ENCODE results near the gene KDM1B.
A peak's percentile ranks its signal among the peaks of the same experiment; 100 is the strongest.

KDM1B gene

GRCh38 chr6:18119236-18119635, 36.0 kb upstream of the KDM1B start:
- H3K27ac ChIP-seq: no peak overlapping the region
- TF ChIP-seq ZFX (IDR thresholded peaks at IDR 0.05; ENCODE audit: borderline replicate concordance) (no peak), CTCF (IDR thresholded peaks at IDR 0.05) (no peak)

GRCh38 chr6:18121580-18122127, 33.6 kb upstream of the KDM1B start:
- no peak for TF ChIP-seq ZFX (IDR thresholded peaks at IDR 0.05; ENCODE audit: borderline replicate concordance)
- TF ChIP-seq CTCF (IDR thresholded peaks at IDR 0.05): no peak
- peak overlapping the region; percentile 70; the same call in 1 of the 2 replicates for H3K27ac ChIP-seq

- peak within 1 kb of the TSS; percentile 70 for H3K27ac ChIP-seq
- TF ChIP-seq CTCF (IDR thresholded peaks at IDR 0.05): peak; percentile 94
- no peak for TF ChIP-seq ZFX (IDR thresholded peaks at IDR 0.05; ENCODE audit: borderline replicate concordance)
Observed at GRCh38 chr6:18122128-18123093, 32.8 kb upstream of the KDM1B start, which contains the start of gene NHLRC1. Gene NHLRC1, minus strand, starts transcription at chr6:18122677. Its CDS starts 71 bp downstream, at chr6:18122606.

- no peak for TF ChIP-seq ZFX (IDR thresholded peaks at IDR 0.05; ENCODE audit: borderline replicate concordance)
- no peak for TF ChIP-seq CTCF (IDR thresholded peaks at IDR 0.05)
- H3K27ac ChIP-seq: no peak overlapping the region
Observed at GRCh38 chr6:18126121-18126520, 29.1 kb upstream of the KDM1B start.

GRCh38 chr6:18132346-18132745, 22.9 kb upstream of the KDM1B start:
- no peak overlapping the region for H3K27ac ChIP-seq
- TF ChIP-seq ZFX (IDR thresholded peaks at IDR 0.05; ENCODE audit: borderline replicate concordance) (no peak), CTCF (IDR thresholded peaks at IDR 0.05) (no peak)

- TF ChIP-seq ZFX (IDR thresholded peaks at IDR 0.05; ENCODE audit: borderline replicate concordance) (no peak), CTCF (IDR thresholded peaks at IDR 0.05) (no peak)
- H3K27ac ChIP-seq: no peak overlapping the region
Observed at GRCh38 chr6:18135171-18135570, 20.1 kb upstream of the KDM1B start.

- no peak overlapping the region for H3K27ac ChIP-seq
- TF ChIP-seq CTCF (IDR thresholded peaks at IDR 0.05) (no peak), ZFX (IDR thresholded peaks at IDR 0.05; ENCODE audit: borderline replicate concordance) (no peak)
Observed at GRCh38 chr6:18136260-18136659, 19.0 kb upstream of the KDM1B start.

All from 22Rv1 (cell line).